GM19438 (cell line): ENCODE measurements around the gene TRIM16.
"Not testable (repeated sequence)": the region's sequence is repeated elsewhere in the genome, so short reads cannot be mapped to it uniquely, and the experiment has no call there.

Experiments
- ATAC-seq: cut with Tn5 transposase; IDR thresholded peaks from one replicate; pipeline ENCODE4 v1.9.1; 2021; ENCODE audit warnings: low read depth; ENCODE audit not compliant: unreplicated experiment

TRIM16 gene

DNA sequence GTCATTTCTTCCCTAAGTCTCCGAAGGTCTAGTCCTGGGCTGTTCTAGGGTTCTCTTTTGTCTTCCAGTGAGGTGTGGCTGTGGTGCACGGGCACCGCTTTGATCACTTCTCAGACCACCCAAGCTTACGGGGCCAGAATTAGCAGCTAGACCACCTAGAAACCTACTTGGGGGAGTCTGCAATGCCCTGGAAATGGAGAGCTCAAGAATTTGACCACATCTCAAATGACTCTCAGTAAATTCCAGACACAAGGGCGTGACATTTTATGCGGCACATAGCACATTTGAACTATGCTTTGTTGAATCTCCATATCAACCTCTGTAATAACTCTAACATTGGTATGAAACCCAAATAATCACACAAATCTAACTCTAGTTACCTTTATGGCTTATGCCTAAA is 24.9 kb downstream of the TRIM16 start:
- no peak for ATAC-seq

DNA sequence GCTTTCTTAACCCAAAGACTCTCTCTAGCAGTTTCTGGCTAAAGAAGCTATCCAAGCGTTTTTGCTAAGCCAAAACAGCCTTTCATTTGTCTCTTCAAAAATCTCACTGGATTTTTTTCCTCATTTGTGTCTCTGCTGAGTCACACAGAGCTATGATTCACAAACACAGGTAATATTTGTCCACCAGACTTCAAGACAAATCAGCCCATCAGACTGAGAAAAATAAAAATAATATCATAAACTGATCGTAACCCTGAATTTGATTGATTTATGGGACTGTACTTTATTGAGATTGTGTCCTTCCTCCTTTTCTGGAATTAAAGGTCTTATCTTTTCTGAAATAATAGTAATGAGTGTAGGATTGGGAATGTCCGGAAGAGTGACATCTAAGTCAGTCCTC is 25.8 kb downstream of the TRIM16 start:
- ATAC-seq = no peak

DNA sequence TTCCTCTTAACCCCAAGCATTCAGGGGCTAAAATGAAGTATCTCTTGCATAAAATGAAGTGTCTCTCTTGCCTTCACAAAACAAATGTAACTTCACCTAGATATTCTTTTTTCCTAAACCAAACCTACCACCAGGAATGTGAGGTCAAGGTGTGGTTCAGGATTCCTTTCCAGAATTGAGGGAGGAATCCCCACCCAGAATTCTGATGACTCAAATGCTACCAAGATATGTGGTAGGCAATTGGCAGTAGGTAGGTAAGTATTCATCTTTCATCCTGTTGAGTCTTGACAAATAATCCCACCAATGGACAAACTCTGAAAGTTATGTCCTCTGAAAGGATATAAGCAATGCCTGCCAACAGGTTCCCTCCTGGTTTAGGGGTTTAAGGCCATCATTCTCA is 26.2 kb downstream of the TRIM16 start:
- no peak for ATAC-seq

DNA sequence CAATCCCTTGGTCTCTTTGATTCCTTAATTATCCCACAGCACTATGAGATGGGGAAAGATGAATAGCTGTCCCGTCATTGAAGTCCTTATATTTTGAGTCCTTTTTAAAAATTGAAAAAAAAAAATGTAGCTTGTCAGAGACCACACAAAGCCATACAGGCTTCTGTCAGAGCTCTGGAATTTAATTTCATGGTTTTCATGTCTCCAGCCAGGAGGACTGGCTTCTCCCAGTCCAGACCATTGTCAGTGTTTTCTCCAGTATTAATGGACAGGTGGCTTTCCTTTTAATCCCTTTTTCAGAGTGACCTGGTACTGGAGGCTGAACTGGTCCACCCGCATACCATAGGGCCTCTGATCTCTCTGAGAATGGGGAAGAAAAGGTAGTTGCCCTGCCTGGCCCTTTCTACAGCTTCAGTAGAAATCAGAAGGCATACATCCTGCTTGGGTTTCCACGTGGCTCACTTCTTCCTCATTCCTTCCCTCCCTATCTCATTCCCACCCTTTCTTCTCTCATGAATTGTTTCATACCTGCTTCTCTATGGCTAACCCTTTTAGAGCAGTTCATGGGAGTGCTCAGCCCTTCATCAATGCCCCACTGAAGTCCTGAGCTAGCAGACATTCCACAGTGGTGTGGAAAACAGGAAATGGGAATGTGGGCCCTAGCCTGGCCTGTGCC is 29.1 kb downstream of the TRIM16 start:
- ATAC-seq = no peak

DNA sequence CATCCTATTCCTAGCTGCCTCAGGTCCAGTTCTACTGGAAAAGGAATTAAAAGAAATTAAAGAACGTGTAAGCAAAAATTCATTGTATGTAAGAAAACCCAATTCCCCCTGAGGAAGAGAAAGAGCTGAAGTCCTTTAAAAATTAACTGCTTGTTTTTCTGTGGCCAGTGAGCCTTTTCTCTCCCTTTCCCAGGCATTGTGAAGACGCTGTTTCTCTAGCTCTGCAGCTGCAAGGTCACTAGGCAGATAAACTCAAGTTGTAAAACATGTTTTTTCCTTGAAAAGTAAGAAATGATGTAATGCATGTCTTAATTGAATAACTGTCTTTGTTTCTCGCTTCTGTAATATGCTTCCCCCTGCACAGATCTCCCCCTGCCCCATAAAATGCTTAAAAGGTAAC is 29.7 kb downstream of the TRIM16 start:
- not testable (repeated sequence) for ATAC-seq

DNA sequence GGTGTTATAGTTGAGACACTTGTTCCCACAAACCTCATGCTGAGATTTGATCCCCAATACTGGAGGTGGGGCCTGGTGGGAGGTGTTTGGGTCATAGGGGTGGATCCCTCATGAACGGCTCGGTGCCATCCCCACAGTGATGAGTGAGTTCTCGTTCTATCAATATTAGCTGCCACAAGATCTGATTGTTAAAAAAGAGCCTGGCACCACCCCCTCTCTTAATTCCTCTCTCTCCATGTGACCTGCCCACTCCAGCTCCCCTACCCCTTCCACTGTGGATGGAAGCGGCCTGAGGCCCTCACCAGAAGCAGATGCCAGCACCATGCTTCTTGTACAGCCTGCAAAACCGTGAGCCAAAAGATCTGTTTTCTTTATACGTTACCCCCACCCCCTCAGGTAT is 31.2 kb downstream of the TRIM16 start:
- no peak for ATAC-seq

DNA sequence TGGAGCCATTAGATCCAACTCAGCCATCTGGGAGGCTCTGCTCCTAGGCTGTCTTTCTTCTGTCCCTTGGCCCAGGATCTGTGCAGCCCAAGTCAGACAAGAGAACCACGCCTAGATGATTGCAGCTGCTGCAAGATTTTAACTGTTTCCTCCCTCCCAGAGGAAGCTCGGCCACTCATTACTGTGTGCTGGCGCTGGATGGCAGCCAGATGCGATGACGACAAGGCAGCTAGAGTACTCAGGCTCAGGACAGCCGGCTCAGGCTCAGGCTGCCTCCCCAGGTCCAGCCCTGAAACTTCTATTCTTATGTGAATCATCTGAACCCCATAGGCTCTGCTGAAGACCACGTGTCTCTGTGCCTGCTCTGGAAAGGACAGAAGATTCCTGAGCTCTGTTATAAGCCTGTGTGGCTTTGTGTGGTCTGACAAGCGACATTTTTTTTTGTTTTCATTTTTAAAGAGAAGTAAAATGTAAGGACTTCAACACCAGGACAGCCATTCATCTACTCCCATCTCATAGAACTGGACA is 32.5 kb downstream of the TRIM16 start:
- peak; percentile 84 for ATAC-seq

DNA sequence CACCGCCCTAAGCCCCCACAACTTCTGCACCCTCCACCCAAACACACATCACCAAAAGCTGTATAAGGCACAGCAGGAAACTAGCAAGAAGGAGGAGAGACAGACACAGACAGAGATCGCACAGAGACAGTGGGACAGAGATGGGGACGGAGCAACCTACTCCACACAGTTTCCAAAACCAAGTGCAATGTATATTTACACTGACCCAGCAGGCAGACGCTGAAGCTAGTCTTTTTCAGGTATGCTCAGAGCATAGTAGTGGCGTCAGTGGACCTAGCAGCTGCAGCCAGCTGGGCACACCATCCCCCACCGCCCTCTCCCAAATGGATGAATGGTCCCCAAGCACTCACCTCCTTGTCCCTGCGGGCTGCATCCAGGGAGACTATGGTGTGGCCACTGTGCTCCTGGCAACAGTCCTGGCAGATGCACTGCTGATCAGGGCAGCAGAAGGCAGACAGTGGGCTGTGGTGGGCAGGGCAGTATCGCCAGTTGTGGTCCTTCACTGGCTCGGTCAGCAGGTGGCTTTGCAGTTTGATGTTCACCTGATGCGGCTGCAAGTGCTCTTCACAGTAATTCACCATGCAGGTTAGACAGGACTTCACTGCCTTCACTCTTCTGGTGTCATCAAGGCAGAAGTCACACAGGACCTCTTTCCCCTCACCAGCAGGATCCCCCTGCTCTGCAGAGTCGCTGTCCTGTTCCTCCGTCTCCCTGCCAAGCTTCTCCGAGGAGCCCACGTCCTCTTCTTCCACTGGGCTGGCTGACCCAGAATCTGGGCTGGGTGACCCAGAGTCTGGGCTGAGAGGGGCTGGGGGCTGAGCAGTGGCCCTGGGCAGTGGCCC is 33.1 kb downstream of the TRIM16 start:
- ATAC-seq = no peak

DNA sequence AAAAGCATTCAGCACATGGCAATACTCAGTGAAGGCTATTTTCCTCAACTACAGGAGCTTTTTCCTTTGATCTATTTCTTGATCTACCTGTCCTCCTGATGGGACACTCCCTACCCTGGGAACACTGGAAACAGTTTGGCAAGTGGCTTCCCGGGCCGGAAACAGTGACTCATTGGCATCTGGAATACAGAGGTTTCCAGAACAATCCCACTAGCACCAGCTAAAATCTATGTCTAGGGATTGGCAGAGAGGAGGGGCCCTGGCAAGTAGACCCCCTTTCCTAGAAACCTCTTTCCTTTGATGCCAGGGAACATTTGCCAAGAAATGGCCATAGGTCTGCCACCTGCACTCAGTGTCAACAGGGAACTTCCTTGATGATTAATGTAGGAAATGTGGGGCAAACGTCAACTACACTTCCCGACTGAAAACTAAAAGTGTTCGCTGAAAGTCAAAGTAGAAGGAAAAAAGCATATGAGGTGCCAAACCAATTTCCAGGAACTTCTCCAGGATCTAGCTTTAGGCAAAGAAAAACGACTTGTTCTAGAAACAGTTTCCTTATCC is 34.2 kb downstream of the TRIM16 start:
- ATAC-seq = no peak

DNA sequence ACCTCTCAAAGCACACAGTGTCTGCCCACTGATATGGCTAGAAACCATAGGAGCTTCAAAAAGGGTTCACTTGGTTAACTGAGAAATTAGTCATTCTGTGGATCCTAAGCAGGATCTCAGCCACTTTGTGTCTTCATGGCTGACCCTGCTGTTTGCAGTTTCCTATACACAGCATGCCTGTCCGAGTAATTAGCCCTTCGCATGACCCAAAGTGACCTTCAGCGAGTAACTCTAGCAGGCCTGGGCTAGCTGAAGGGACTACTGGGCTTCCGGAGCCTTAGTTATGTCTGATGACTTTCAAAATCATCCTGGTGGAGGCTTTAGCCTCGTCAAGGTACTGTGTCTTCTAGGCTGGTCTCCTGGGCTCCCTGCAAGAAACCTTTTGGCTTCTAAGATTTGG is 35.7 kb downstream of the TRIM16 start:
- ATAC-seq = no peak

DNA sequence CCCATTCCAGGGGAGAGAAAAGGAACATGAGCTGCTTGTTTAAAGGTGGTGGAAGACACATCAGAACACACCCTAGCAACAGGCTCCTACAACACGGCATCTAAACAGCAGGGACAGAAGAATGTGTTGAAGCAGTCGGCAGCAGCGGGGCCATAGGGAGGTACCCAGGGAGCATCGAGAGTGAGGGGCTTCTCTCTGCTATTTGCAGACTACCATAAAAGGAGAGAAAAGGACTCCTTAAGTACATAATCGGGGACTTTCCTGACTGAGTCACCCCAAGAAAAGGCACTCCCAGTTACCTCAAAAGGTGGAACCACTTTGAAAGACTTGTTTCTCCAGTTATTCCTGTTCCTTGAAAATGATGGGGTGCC is 38.2 kb downstream of the TRIM16 start:
- not testable (repeated sequence) for ATAC-seq

DNA sequence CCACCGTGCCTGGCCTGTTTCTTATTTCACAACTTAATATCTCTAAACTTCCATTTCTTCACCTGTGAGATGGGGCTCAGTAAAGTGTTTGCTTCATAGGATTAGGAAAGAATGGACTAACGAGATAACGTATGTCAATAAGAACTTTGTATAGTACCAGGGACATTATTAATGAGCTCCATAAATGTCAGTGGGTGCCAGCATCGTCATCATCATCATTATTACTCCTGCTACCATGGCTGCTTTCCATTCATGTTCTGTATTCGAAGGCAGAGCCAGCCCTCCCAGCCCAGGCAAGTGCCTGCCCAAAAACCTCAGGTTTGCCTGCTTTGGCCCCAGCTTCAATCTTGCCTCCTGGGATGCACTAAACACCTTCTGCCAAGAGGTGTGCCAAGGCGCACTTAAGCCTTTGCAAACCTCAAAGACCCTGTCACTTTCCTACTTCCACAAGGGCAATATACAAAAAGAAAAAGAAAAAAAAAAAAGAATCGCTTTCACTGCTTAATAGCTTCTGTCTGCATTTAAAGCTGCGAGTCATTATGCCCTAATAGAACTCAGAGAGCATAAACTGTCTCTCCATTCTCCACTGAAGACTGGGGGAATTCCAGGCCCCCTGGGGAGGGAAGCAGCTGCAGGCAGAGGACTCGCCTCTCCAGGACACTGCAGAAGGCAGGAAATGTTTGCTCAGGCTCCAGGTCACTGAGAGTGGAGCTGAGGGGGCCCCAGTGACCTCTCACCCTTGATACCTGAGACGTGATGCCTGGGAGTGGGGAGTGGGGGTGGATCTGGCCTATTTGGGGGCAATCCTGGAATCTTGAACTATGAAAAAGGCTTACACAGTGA is 38.8 kb downstream of the TRIM16 start:
- not testable (repeated sequence) for ATAC-seq

DNA sequence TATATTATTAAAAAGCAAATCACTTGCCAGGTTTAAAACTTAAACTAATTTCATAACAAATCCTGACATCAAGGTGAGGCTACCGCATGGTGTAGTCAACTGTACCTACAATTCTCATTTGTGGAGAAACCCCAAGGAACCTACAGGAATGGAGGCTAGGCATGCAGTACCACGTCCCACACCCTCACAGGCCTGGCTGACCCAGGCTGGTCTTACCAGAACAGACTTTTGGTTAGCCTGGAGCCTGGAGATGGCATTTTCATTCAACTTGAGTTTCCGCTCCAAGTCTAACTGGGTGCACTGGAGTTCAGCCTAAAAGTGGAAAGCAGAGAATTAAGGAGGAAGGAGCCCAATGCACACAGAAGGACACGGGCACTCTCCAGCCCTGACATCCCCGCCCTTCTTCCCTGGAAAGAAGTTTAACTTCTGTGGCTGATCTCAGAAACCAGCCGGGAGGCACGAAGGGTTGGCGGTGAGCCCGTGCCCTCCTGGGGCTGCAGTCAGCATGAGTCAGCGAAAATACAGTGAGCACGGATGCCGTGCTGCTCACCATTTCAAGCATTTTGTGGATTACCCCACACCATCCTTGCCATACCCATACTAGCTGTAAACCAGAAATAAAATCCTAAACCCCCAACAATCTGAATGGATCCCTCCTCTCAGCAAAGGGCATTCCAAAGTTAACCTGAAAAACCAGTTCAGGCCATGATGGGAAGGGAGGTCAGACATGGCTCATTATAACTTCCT is 41.4 kb downstream of the TRIM16 start:
- ATAC-seq = not testable (repeated sequence)

DNA sequence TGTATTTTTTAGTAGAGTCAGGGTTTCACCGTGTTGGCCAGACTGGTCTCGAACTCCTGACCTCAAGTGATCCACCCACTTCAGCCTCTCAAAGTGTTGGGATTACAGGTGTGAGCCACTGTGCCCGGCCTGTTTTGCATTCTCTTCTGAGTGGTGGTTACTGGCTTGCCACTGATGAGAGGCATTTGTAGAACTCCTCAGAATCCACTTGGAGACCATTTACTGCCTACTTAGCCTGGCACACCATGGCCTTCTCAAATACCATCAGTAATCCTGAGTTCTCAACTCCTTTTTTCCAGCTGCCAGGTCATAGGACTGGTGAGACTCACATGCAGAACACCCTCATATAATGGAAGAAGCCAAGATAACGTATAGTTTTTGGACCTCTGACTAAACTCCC is 42.1 kb downstream of the TRIM16 start:
- not testable (repeated sequence) for ATAC-seq

DNA sequence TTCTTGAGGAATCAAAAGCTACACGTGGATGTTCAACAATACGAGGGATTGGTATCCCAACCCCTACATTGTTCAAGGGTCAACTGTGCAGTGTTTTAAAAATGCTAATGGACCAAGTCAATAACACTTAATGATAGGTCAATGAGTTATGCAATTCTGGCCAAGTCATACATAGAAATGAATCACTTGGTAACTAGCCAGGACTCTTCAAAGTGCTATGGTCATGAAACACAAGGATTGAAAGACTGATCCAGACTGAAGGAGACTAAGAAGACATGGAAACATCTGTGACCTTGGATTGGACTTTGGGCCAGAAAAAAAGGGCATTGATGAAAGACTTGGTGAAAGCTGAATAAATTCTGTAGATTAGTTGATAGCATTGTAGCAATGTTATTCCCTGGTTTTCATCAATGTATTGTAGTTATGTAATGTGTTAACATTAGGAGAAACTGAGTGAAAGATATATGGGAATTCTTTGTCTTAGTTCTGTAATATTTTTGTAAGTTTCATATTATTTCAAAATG is 53.1 kb downstream of the TRIM16 start:
- ATAC-seq = not testable (repeated sequence)

DNA sequence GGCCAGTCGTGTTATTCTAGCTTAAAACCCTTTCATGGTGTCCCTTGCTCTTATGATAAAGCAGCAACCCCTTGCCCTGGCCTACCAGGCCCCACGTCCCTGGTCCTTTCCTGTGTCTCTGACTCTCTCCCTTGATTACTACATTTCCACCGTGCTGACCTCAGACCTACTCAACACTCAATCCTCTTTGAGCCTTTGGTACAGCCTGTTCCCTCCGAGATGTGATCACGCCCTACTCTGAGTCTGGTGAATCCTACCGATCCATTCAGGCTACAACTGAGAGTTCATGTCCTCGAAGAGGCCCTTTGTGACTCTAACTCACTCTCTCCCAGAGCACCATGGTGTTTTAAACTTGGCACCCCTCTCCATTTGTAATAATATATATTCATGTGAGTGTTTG is 54.1 kb downstream of the TRIM16 start:
- ATAC-seq = not testable (repeated sequence)

DNA sequence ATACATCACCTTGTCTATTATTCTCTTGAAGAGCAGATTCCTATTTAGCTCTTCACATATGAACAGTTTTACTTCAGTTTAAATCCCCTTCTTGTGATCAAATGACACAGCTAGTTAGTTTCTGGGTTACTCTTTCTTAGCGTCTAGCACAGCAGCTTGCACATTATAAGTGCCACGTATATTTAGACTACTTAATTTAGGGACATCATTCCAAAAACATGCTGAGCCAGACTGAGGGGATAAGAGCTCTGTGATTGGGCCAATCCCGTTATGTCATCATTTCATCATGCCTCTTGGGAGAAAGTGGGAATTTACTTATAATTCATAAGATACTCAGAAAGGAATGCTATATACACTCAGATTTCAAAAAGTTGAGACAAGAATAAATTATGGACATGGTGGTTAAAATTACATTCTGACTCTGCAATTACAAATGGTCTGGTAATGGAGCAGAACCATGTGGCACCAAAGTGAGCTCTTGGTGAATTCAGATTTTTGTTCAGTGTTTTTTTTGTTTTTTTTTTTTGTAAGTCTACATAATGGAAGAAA is 60.4 kb downstream of the TRIM16 start:
- ATAC-seq = not testable (repeated sequence)

DNA sequence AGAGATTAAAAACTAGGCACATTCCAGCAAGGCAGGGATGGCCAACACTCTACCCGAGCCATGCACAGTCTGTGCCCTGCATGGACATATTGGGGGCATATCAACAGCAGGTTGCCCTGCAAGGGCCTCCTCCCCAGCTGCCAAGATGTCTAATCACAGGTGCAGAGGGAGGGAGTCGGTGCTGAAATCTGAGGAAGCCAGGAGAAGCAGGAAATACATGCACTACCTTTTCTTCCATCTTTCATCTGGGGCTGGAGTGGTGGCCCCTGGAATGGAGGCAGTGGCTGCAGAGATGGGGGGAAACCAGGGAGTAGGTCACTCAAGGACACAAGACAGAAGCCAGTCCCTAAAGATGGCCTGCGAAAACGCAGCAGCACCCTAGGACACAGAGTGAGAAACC is 60.9 kb downstream of the TRIM16 start:
- not testable (repeated sequence) for ATAC-seq

DNA sequence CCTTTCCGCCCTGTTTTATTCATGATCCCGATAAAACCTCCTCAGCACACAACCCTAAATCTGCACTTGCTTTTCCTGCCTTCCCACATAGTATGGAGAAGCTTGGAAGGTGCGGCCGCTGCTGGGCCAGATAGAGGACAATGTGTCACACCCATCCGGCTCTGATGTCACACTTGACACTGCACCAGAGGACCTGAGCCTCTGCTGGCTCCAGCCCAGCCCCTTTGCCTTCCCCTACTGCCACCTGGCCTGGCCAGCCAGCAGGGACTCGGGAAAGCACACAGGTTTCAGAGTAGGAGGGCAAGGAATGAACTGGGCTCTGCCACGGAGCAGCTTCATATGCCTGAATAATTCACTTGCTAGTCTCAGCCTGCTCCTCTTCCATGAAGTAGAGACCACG is 62.0 kb downstream of the TRIM16 start:
- not testable (repeated sequence) for ATAC-seq
